Right lobe of liver (tissue), 4 donors: Measurements from ENCODE around the gene TGFBI.

Experiments used
- POLR2A ChIP-seq: fragments of 450-650 bp; IDR thresholded peaks from one replicate; pipeline ENCODE4 v1.6.1; 2017; ENCODE audit warnings: antibody characterized with exemption, mild to moderate bottlenecking
- TF ChIP-seq, protein P1 (sequence below), 4 donors: fragments of 200-600 bp in 3 of 4; fragments of 450-650 bp in 1 of 4; IDR thresholded peaks; one replicate each; pipeline versions ENCODE4 v1.5.1 to v1.8.0; 2016 to 2022; ENCODE audit warnings: antibody characterized with exemption in 4 of 4, mild to moderate bottlenecking in 2 of 4
- donor health status: DM: no; HTN: no; CAD: no.
- donor health status: DM: no; HTN: no; CAD: no.
- donor health status: DM: no; HTN: yes; CAD: no.

DNA sequence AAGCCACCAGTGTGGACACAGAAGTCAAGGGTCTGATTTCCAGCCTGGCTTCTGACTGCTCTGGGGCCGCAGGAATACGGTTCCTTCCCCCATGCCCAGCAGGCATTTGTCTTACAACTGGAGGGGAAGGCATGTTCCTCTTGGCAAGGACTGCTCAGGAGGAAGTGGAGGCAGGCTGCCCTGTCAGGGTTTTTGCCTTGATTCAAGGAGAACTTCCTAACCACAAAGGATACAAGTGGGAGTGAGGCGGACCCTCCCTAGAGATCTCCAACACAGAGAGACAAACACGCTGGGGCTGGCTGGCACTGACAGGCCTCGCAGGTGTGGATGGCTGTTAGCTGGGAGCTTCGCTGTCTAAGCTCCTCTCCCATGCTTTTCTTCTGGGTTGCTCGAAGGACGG, 19.1 kb downstream of the TGFBI start:
- TF ChIP-seq, protein P1, sequence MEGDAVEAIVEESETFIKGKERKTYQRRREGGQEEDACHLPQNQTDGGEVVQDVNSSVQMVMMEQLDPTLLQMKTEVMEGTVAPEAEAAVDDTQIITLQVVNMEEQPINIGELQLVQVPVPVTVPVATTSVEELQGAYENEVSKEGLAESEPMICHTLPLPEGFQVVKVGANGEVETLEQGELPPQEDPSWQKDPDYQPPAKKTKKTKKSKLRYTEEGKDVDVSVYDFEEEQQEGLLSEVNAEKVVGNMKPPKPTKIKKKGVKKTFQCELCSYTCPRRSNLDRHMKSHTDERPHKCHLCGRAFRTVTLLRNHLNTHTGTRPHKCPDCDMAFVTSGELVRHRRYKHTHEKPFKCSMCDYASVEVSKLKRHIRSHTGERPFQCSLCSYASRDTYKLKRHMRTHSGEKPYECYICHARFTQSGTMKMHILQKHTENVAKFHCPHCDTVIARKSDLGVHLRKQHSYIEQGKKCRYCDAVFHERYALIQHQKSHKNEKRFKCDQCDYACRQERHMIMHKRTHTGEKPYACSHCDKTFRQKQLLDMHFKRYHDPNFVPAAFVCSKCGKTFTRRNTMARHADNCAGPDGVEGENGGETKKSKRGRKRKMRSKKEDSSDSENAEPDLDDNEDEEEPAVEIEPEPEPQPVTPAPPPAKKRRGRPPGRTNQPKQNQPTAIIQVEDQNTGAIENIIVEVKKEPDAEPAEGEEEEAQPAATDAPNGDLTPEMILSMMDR (IDR thresholded peaks at IDR 0.05): no peak
- no peak for TF ChIP-seq POLR2A
